Activated CD8-positive, alpha-beta memory T cell treated with anti-CD3 and anti-CD28 coated beads for 1 hour (primary cell): Measurements from ENCODE around the gene RRAS2.
"Not testable (repeated sequence)": the region's sequence is repeated elsewhere in the genome, so short reads cannot be mapped to it uniquely, and the experiment has no call there.

Experiments used
- DNase-seq, 2 donors: peaks; one replicate each; pipeline ENCODE4 v3.0.0-alpha.2; 2020; ENCODE audit warnings: low read depth in 1 of 2; ENCODE audit errors: extremely low read depth in 1 of 2

Gene RRAS2

DNA sequence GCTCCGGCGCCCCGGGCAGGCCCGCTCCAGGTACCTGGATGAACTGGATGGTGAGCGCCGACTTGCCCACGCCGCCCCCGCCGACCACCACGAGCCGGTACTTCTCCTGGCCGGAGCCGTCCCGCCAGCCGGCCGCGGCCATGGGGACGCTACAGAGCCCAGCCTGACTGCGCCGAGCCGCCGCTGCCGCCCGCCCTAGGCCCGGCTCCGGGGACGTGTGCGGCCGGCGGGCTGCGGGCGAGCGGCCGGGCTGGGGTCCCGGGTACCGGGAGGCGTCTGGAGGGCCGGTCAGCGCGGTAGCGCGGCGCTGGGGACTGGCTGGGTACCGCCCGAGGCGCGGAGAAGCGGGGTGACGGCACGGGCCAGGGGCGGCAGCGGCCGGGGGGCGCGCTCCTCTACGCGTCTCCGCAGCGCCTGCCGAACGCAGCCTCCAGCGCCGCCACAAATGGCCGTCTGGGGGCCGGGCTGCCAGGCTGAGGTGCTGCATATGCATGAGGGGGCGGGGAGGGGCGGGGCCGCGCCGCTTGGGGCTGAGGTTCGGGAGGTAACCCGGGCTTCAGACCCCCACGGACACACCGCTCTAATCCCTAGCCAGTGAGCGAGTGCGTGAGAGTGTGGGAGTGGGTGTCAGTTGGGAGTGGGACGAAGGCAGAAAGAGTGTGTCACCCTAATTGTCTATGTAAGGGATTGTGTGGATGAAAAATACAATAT, at the start of gene RRAS2:
TSS of gene RRAS2 (minus strand) at position 455 of the 711 bp plus-strand sequence. CDS start at position 142, 313 bp downstream.
- DNase-seq, result peak; percentile 46 to 65

DNA sequence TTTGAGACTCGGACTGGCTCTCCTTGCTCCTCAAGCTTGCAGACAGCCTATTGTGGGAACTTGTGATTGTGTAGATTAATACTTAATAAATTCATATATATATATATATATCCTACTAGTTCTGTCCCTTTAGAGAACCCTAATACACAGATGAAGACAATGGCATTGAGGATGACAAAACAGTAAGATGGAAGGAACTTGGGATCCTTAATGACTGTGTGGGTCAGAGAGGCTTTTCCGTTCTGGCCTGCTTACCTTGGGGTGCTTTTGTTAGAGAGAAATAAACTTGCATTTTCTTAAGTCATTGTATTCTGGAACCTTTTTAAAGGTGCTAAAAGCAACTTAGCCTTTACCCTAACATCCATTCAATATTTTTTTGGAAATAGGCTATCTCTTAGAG, 49.6 kb upstream of the RRAS2 start:
- no peak for DNase-seq

DNA sequence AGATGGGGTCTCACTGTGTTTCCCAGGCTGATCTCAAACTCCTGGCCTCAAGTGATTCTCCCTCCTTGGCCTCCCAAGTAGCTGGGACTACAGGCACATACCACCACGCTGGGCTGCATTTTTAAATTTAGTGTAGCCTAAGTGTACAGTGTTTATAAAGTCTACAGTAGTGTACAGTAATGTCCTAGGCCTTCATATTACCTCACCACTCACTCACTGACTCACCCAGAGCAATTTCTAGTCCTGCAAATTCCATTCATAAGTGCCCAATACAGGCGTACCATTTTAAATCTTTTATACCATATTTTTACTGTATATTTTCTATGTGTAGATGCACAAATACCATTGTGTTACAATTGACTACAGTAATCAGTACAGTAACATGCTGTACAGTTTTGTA, 47.1 kb upstream of the RRAS2 start:
- not testable (repeated sequence) for DNase-seq

DNA sequence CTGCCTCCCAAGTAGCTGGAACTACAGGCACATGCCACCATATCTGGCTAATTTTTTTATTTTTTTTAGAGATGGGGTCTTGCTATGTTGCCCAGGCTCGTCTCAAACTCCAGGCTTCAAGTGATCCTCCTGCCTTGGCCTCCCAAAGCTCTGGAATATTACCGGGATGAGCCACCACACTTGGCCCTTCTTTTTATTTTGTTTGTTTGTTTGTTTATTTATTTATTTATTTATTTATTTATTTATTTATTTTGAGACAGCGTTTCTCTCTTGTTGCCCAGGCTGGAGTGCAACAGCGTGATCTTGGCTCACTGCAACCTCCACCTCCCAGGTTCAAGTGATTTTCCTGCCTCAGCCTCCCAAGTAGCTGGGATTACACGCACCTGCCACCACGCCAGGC, 44.5 kb upstream of the RRAS2 start:
- DNase-seq, result not testable (repeated sequence)

DNA sequence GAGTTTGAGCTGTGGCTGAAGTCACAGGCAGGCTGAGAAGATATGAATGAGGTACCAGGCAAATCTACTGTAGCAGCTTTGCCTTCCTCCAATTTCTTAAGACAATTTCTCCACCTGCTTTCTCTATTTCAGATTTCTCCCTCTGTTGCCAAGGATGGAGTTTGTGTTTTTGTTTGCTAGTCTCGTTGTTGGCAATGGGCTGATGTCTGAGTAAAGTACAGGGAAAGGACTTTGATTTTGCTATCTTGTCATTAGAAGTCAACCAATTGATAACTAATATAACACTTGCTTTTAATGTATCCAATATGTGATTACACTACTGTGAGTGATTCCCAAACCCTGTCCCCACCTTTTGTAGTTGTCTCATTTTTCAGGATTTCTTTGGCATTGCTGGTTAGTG, 40.1 kb upstream of the RRAS2 start:
- no peak for DNase-seq

DNA sequence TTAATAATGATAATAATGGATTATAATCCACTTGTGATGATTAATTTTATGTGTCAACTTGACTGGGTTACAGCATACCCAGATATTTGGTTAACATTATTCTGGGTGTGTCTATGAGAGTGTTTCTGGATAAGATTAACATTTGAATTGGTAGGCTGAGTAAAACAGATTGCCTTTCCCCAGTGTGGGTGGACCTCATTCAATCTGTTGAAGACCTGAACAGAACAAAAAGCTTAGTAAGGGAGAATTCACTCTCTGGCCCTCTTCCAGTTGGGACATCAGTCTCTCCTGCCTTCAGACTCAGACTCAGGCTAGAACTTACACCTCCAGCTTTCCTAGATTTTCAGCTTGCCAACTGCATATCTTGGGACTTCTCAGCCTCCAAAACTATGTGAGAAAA, 37.3 kb upstream of the RRAS2 start:
- no peak for DNase-seq

DNA sequence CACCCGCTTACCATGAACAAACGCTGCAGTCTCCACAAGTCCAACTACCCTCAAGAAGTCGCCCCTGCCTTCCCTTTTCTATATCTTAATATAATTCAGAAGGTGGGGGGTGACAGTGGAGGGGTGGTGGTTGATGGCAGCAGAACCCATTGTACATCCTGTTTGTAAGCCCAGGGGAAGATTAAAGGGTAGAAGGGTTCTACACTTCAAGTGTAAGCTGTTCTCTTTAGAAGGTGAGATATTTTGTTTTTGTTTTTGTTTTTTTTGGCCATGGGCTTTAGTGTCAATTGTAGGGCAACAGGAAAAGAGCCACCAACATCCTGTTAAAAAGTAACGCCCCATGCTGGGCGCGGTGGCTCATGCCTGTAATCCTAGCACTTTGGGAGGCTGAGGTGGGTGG, 34.9 kb upstream of the RRAS2 start:
- DNase-seq, result no peak

DNA sequence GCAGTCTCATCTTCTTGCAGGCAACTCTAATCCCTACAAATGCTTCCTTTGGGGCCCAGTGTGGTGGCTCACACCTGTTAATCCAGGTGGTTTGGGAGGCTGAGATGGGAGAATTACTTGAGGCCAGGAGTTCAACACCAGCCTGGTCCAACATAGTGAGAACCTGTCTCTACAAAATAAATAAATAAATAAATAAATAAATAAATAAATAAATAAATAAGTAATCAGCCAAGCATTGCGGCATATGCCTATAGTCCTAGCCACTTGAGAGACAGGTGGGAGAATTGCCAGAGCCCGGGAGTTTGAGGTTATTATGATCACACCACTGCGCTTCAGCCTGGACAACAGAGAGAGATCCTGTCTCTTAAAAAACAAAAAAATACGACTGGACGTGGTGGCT, 34.1 kb upstream of the RRAS2 start:
- DNase-seq, result no peak

DNA sequence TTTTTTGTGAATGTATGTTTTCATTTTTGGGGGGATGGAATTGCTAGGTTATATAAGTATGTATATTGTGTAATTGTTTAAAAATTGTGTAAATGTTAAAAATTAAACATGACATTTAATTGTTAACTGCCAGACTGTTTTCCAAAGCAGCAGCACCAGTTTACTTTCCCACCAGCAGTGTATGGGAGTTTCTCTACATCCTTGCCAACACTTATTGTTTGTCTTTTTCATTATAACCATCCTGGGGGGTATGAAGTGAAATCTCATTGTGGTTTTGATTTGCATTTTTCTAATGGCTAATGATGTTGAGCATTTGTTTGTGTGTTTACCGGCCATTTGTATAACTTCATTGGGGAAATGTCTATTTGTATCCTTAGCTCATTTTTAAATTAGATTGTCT, 31.7 kb upstream of the RRAS2 start:
- no peak for DNase-seq

DNA sequence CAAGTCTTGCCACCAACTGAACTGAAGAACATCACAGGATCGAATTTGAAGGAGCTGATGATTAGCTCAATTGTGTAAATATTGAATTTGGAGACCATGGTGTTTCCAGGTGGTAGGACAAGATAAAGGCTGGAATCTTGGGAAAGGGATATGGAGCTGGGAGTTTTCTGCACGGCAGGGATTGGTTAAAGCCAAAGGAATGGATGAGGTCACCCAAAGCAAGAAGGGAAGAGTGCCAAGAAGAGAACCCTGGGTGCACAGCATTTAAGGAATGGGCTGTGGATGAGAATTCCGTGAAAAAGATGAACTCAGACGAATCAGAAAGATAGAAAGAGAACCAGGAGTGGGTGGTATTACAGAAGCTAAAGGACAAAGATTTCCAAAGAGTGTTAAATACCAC, 29.4 kb upstream of the RRAS2 start:
- no peak for DNase-seq

DNA sequence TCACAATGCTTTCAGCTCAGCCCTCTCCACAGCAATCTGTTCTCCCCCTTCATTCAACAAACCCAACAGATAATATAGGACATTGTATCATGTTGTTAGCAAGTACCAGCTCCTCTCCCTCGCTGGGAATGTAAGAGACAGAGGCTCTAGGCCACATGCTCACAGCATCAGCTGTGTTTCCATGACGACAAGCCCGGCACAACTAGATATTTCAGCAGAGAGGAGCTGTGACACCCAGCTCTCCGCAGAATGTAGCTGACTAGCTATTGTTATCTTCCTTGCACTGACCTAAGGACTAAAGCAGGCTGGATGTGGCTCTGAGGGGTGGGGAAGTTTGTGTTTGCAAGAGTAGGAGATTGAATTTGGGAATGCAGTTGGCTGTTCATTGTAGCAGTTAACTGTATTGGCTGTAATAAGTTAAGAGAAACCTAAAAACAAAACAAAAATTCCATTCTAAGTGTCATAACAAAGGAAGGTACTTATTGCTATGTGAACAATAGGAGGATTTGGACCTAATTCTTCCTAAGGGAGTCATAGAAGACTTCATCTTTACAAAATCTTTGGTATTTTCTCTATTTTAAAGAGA, 28.0 kb upstream of the RRAS2 start:
- no peak for DNase-seq

DNA sequence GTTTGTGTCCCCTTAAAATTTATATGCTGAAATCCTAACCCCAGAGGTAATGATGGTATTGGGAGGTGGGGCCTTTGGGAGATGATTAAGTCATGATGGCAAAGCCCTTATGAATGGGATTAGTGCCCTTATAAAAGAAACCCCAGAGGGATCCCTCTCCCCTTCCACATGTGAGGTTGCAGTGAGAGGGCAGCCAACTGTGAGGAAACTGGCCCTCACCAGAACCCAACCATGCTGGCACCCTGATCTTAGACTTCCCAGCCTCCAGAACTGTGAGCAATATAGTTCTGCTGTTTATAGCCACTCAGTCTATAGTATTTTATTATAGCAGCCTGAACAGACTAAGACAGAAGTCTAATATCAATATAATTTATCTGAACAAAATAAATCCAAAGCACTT, 27.1 kb upstream of the RRAS2 start:
- DNase-seq, result no peak

DNA sequence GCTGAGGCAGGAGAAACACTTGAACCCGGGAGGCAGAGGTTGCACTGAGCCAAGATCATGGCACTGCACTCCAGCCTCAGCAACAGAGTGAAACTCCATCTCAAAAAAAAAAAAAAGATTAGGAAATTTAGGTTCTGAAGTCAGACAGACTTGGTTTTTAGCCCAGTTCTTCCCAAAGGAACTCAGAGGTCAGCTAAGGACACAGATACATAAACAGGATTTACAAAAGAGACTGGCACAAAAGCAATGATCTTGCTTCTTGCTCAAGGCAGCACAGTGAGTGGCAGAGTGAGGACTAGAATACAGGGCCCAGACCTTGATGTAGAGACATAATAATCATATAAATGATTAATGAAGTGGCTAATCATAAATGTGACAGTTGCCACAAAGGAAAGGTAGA, 25.4 kb upstream of the RRAS2 start:
- no peak for DNase-seq

DNA sequence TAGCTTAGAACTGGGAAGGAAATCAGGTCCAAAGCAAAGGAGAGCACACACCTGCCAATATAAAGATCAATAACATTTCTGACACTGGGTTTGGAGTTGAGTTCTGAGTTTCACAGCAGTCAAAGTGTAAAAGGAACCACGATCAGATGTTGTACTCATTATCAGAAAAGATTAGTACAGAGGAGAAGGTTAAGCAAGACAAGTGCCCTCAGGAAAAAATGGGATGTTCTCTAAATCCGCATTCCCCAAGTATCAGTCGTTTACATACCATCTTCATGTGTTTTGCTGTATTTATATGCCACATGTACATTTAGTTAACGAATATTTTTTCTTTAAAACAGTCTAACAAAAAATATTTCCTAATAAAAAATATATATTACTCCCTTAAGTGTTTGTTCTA, 23.0 kb upstream of the RRAS2 start:
- DNase-seq, result no peak

DNA sequence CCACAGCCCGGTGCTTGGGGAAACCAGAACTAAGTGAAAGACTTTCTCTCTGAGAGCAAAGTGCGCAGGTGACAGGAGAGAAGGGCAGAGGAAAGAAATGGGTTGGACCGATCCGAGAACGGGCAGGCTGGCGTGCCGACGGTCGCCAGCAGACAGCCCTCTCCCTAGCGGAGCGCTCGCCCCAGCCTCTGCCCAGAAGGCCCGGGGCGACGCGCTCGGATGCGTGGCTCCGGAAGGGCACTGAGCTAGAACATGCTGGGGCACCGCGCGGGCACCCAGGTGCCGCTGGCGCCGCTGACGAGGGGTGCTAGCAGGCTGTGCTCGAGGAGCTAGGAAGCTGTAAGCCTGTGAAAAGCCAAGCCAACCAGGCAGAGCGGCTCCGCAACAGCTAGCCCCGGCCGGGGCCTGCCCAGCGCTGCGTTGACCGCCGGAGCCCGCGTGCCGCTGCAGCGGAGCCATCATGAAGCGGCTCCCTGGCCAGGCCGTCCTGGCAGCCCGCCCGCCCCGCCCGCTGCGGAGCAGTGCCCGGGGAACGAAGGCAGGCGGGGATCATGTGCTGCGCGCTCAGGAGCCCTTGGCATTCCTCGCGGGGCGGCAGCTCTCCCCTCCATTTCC, 22.1 kb upstream of the RRAS2 start:
- DNase-seq, result peak in 1 of 2 donors; percentile 17

DNA sequence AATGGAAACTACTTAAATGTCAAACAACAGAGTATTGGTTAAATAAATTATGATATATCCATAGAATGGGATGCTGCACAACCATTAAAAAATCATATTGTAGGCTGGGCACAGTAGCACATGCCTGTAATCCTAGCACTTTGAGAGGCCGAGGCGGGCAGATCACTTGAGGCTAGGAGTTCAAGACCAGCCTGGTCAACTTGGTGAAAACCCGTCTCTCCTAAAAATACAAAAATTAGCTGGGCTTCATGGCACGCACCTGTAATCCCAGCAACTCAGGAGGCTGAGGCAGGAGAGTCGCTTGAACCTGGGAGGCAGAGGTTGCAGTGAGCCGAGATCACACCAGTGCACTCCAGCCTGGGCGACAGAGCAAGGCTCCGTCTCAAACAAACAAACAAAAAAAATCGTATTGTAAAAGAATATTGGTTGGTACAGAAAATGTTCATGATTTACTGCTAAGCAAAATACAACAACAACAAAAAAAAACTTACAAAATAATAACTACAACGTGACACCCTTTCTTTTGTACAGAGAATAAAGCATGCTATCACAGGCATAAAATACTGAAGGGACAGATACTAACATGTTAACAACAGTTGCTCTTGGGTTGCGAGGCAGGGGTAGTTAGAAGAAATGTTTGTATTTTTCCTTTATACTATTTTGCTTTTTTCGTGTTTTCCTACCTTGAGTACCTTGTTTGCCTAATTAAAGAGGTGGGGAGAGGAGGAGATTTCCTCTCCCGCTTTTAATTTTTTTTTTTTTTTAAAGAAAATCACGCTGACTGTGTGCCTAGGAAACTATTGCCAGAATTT, 21.3 kb upstream of the RRAS2 start:
- DNase-seq, result no peak

DNA sequence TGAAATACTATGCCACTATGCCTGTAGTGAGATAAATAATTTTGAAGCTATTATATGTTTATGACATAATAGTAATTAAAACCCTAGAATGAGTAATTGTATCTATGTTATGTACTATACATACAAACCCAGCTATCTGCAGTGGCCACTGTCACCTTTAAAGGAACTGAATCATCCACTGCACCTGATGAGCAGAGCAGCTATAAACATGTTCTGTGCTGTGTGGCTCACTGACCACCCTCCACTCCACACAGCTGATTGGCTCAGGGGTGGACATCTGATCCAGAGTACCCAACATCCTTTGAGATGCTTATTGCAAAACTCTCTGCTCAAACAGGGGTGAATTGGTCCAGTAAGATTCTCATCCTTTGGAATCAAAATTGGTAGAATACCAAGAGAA, 19.2 kb upstream of the RRAS2 start:
- DNase-seq, result no peak

DNA sequence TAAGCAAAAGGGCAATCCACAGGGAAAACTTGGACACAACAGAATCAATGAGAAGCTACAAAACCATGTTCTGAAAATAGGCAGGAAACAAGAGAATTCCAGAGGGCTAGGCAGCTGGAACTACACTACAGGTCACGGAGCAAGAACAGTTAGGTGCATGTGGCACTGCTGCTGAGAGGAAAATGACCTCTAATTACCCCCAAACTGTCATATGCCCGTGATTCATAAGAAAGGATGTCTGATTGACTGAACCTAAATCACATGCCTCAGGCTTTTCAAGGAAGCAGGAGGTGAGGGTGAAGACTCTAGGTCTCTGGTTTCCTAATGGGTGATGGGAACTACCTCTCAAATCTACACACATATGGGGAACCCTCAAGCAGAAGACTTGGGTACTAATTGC, 17.9 kb upstream of the RRAS2 start:
- DNase-seq, result no peak

DNA sequence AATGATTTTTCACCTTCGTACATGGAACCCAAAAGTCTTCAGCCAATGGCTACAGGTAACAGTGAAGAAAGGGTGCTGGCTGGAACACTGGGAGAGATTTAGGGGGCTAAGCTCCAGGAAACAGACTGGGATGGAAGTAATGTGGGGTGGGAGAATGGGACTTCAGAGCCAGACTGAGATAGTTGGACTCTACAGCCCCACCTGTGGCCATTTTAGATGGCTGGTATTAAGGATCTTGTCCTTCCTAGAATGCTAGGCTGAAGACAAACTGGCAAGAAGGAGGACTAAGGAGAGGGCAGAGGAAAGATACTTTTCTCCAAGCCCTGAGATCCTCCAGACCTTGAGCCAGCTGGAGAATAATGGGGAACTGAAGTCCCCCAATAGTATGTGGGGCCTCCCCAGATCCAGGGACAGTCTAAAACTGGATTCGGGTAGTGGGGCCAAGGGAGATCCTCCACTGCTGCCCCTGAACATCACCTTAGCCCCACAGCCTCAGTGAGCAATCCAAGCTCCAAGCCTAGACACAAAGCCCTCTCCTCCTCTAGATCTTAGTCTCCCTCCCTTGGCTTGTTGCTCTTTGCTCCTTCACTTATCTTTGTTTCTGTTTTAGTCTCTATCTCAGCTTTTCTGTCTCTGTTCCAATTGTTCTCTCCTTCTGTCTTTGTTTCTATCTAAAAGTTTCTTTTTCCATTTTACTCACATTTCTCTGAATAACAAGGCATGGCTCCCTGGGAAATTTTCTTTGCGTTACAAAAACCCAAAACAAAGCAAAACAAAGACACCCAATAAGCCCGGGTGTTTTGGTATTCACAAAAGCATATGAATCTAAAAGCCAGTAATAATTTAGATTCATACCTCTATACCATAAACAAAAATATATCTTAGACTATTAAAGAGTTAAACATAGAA, 16.2 kb upstream of the RRAS2 start:
- DNase-seq, result no peak

DNA sequence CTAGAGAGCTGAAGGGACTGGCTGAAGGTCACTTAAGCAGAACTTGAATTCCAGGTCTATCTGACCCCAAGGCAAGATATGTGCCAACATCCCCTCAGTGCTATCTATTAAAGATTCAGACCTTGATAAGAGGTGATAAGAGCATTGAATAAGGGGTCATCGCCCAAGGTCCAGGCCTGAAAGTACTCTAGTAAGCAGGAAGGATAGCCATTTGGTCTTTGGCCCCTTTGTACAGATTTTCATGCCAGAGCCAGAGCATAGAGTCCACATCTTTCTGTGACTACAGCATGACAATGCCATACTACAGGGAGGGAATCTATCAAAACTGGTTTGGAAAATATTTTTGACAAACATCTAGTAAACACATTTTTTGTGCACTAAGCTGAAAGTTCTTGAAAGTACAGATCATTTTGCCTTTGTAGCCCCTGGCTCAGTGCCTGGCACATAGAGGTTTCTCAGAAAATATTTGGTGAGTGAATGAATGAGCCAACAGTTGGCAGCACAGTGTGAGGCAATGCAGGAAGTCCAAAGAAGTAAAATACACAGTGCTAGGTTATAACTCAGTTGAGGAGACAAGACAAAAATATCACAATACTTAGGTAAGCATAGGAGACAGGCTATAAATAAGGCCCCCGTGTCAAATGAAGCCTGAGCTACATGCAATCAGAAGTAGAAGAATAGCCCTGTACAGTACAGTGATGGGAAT, 15.1 kb upstream of the RRAS2 start:
- DNase-seq, result no peak
